Ishikawa (cell line): ENCODE data around the gene CRLF3.

Source experiments
- NFIC ChIP-seq: IDR thresholded peaks from 2 replicates; pipeline ENCODE4 v1.6.1; 2012
- RAD21 ChIP-seq: IDR thresholded peaks from 2 replicates; pipeline ENCODE4 v1.6.1; 2012; ENCODE audit warnings: low read depth
- TAF1 ChIP-seq: IDR thresholded peaks from 2 replicates; pipeline ENCODE4 v1.6.1; 2012; ENCODE audit warnings: low read depth, mild to moderate bottlenecking
- TCF12 ChIP-seq: IDR thresholded peaks from 2 replicates; pipeline ENCODE4 v1.6.1; 2012; ENCODE audit warnings: low read depth
- TF ChIP-seq, protein P1 (sequence below): IDR thresholded peaks from 2 replicates; pipeline ENCODE4 v1.6.1; 2012; ENCODE audit warnings: low read depth, mild to moderate bottlenecking

DNA sequence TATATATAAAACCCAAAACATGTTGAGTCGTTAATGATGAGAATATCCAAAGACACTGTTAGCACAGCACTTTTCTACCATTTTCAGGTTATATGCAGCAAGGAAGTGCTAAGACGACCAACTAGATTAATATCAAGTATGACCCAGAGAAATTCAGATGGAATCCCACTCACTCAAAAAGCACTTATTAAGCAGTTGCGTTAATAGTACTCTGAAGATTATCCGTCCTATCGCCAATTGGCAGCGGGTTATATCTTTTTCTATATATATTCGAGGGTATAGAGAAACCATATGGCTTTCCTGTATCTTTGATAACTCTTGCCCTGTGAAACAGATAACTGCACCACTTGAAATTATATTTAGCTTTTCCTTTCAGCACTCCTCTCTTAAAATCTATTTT, 1.1 kb downstream of the CRLF3 start:
- no peak for TF ChIP-seq RAD21
- no peak for TF ChIP-seq NFIC
- no peak for TF ChIP-seq TAF1
- TF ChIP-seq, protein P1, sequence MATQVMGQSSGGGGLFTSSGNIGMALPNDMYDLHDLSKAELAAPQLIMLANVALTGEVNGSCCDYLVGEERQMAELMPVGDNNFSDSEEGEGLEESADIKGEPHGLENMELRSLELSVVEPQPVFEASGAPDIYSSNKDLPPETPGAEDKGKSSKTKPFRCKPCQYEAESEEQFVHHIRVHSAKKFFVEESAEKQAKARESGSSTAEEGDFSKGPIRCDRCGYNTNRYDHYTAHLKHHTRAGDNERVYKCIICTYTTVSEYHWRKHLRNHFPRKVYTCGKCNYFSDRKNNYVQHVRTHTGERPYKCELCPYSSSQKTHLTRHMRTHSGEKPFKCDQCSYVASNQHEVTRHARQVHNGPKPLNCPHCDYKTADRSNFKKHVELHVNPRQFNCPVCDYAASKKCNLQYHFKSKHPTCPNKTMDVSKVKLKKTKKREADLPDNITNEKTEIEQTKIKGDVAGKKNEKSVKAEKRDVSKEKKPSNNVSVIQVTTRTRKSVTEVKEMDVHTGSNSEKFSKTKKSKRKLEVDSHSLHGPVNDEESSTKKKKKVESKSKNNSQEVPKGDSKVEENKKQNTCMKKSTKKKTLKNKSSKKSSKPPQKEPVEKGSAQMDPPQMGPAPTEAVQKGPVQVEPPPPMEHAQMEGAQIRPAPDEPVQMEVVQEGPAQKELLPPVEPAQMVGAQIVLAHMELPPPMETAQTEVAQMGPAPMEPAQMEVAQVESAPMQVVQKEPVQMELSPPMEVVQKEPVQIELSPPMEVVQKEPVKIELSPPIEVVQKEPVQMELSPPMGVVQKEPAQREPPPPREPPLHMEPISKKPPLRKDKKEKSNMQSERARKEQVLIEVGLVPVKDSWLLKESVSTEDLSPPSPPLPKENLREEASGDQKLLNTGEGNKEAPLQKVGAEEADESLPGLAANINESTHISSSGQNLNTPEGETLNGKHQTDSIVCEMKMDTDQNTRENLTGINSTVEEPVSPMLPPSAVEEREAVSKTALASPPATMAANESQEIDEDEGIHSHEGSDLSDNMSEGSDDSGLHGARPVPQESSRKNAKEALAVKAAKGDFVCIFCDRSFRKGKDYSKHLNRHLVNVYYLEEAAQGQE: no peak
- TF ChIP-seq TCF12: no peak
